Measurements from ENCODE around the gene FEM1C.

The FEM1C gene

GRCh38 chr5:115516372-115516771 is 28.2 kb downstream of the FEM1C start:
- TF ChIP-seq ZNF274 (IDR thresholded peaks at IDR 0.05; ENCODE audit: low read depth, low read length), result no peak
- no peak overlapping the region for H3K4me3 ChIP-seq (ENCODE audit: low read length)

GRCh38 chr5:115514220-115514619 is 30.4 kb downstream of the FEM1C start:
- H3K4me3 ChIP-seq (ENCODE audit: low read length), result no peak overlapping the region
- no peak for TF ChIP-seq ZNF274 (IDR thresholded peaks at IDR 0.05; ENCODE audit: low read depth, low read length)

GRCh38 chr5:115511632-115512031 is 32.9 kb downstream of the FEM1C start:
- no peak for TF ChIP-seq ZNF274 (IDR thresholded peaks at IDR 0.05; ENCODE audit: low read depth, low read length)
- no peak overlapping the region for H3K4me3 ChIP-seq (ENCODE audit: low read length)

- H3K4me3 ChIP-seq (ENCODE audit: low read length), result no peak overlapping the region
- TF ChIP-seq ZNF274 (IDR thresholded peaks at IDR 0.05; ENCODE audit: low read depth, low read length), result no peak
Measured at GRCh38 chr5:115510145-115510645, 34.4 kb downstream of the FEM1C start.

GRCh38 chr5:115509547-115509946 is 35.0 kb downstream of the FEM1C start:
- no peak for TF ChIP-seq ZNF274 (IDR thresholded peaks at IDR 0.05; ENCODE audit: low read depth, low read length)
- no peak overlapping the region for H3K4me3 ChIP-seq (ENCODE audit: low read length)

- no peak for TF ChIP-seq ZNF274 (IDR thresholded peaks at IDR 0.05; ENCODE audit: low read depth, low read length)
Measured at GRCh38 chr5:115507681-115508080, 36.9 kb downstream of the FEM1C start.

GRCh38 chr5:115503420-115503819 is 41.2 kb downstream of the FEM1C start:
- H3K4me3 ChIP-seq (ENCODE audit: low read length), result no peak overlapping the region
- no peak for TF ChIP-seq ZNF274 (IDR thresholded peaks at IDR 0.05; ENCODE audit: low read depth, low read length)

More at GRCh38 chr5:115507681-115508080, 36.9 kb downstream of the FEM1C start:
- no peak overlapping the region for H3K4me3 ChIP-seq (ENCODE audit: low read length)

GRCh38 chr5:115501464-115502210 is 42.9 kb downstream of the FEM1C start:
- no peak for TF ChIP-seq ZNF274 (IDR thresholded peaks at IDR 0.05; ENCODE audit: low read depth, low read length)
- H3K4me3 ChIP-seq (ENCODE audit: low read length), result no peak overlapping the region

GRCh38 chr5:115500225-115500624 is 44.4 kb downstream of the FEM1C start:
- no peak for TF ChIP-seq ZNF274 (IDR thresholded peaks at IDR 0.05; ENCODE audit: low read depth, low read length)
- no peak overlapping the region for H3K4me3 ChIP-seq (ENCODE audit: low read length)

GRCh38 chr5:115496936-115497576 is 47.5 kb downstream of the FEM1C start:
- H3K4me3 ChIP-seq (ENCODE audit: low read length), result no peak overlapping the region
- TF ChIP-seq ZNF274 (IDR thresholded peaks at IDR 0.05; ENCODE audit: low read depth, low read length), result no peak

- no peak overlapping the region for H3K4me3 ChIP-seq (ENCODE audit: low read length)
- no peak for TF ChIP-seq ZNF274 (IDR thresholded peaks at IDR 0.05; ENCODE audit: low read depth, low read length)
Measured at GRCh38 chr5:115494570-115495289, 49.8 kb downstream of the FEM1C start.

GRCh38 chr5:115490596-115490995 is 54.0 kb downstream of the FEM1C start:
- no peak overlapping the region for H3K4me3 ChIP-seq (ENCODE audit: low read length)
- TF ChIP-seq ZNF274 (IDR thresholded peaks at IDR 0.05; ENCODE audit: low read depth, low read length), result no peak

GRCh38 chr5:115489733-115490132 is 54.8 kb downstream of the FEM1C start:
- TF ChIP-seq ZNF274 (IDR thresholded peaks at IDR 0.05; ENCODE audit: low read depth, low read length), result no peak
- H3K4me3 ChIP-seq (ENCODE audit: low read length), result no peak overlapping the region

- no peak for TF ChIP-seq ZNF274 (IDR thresholded peaks at IDR 0.05; ENCODE audit: low read depth, low read length)
- no peak overlapping the region for H3K4me3 ChIP-seq (ENCODE audit: low read length)
Measured at GRCh38 chr5:115487756-115488155, 56.8 kb downstream of the FEM1C start.

GRCh38 chr5:115487168-115487567 is 57.4 kb downstream of the FEM1C start:
- H3K4me3 ChIP-seq (ENCODE audit: low read length), result no peak overlapping the region
- TF ChIP-seq ZNF274 (IDR thresholded peaks at IDR 0.05; ENCODE audit: low read depth, low read length), result no peak
